HEK293T (cell line): ENCODE measurements around the gene WWC2.

Experiments used
- ARNT ChIP-seq: fragments of 450-650 bp; IDR thresholded peaks from 2 replicates; pipeline ENCODE4 v1.6.1; 2017; ENCODE audit warnings: mild to moderate bottlenecking
- BHLHE40 ChIP-seq: fragments of 450-650 bp; IDR thresholded peaks from 2 replicates; pipeline ENCODE4 v1.6.1; 2016; ENCODE audit warnings: mild to moderate bottlenecking, moderate library complexity, borderline replicate concordance
- ELF4 ChIP-seq: fragments of 450-650 bp; IDR thresholded peaks from 2 replicates; pipeline ENCODE4 v1.6.1; 2017; ENCODE audit warnings: antibody characterized with exemption
- FOXA1 ChIP-seq: fragments of 450-650 bp; IDR thresholded peaks from 2 replicates; pipeline ENCODE4 v1.6.1; 2016; ENCODE audit warnings: mild to moderate bottlenecking
- FOXK2 ChIP-seq: fragments of 450-650 bp; IDR thresholded peaks from 2 replicates; pipeline ENCODE4 v1.6.1; 2016; ENCODE audit warnings: mild to moderate bottlenecking
- HDGF ChIP-seq: fragments of 450-650 bp; IDR thresholded peaks from 2 replicates; pipeline ENCODE4 v1.6.1; 2017; ENCODE audit warnings: antibody characterized with exemption, borderline replicate concordance
- L3MBTL2 ChIP-seq: fragments of 450-650 bp; conservative IDR thresholded peaks from 2 replicates; pipeline ENCODE4 v1.6.1; 2016; ENCODE audit warnings: mild to moderate bottlenecking
- LEF1 ChIP-seq: fragments of 450-650 bp; IDR thresholded peaks from 2 replicates; pipeline ENCODE4 v1.6.1; 2017; ENCODE audit warnings: mild to moderate bottlenecking, borderline replicate concordance
- NFRKB ChIP-seq: fragments of 450-650 bp; IDR thresholded peaks from 2 replicates; pipeline ENCODE4 v1.6.1; 2016; ENCODE audit warnings: mild to moderate bottlenecking, moderate library complexity
- SP1 ChIP-seq: fragments of 450-650 bp; IDR thresholded peaks from 2 replicates; pipeline ENCODE4 v1.6.1; 2017
- SUZ12 ChIP-seq: fragments of 450-650 bp; IDR thresholded peaks from 2 replicates; pipeline ENCODE4 v1.6.1; 2016; ENCODE audit warnings: mild to moderate bottlenecking
- TARDBP ChIP-seq: fragments of 450-650 bp; IDR thresholded peaks from 2 replicates; pipeline ENCODE4 v1.6.1; 2016
- ZNF384 ChIP-seq: fragments of 450-650 bp; IDR thresholded peaks from 2 replicates; pipeline ENCODE4 v1.6.1; 2016
- TF ChIP-seq, protein P1 (sequence below): fragments of 450-650 bp; IDR thresholded peaks from 2 replicates; pipeline ENCODE4 v1.6.1; 2016

DNA sequence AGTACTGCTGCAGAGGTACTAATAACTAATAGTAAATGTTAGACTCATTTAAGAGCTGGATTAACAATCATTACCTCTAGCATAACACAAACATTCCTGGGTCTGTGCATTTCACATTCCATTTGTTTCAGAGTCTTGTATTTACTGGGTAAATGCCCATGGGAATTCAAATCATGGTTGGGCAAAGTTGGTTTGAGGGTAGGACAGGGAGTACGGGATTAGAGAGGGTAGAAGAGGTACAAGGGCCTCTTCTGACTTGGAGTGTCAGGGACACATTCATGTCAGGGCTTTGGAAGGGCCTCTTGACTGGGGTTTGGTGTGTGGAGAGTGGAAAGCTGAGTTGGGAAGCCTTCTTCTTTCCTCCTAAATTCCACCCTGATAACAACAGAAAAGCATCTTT lies 65.9 kb downstream of the WWC2 start:
- TF ChIP-seq, protein P1, sequence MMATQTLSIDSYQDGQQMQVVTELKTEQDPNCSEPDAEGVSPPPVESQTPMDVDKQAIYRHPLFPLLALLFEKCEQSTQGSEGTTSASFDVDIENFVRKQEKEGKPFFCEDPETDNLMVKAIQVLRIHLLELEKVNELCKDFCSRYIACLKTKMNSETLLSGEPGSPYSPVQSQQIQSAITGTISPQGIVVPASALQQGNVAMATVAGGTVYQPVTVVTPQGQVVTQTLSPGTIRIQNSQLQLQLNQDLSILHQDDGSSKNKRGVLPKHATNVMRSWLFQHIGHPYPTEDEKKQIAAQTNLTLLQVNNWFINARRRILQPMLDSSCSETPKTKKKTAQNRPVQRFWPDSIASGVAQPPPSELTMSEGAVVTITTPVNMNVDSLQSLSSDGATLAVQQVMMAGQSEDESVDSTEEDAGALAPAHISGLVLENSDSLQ: no peak
- TF ChIP-seq ELF4 (no peak), ZNF384 (no peak), SP1 (no peak), FOXA1 (no peak), TARDBP (no peak), ARNT (no peak), BHLHE40 (no peak), SUZ12 (no peak), LEF1 (no peak), HDGF (no peak), NFRKB (no peak), L3MBTL2 (no peak), FOXK2 (no peak)
